ENCODE results near the gene EPS8L3. TPM values are rescaled to one million over a fixed set of nuclear protein-coding genes. Genes with fewer than 3 reads are reported as not detected.

The EPS8L3 gene
- total RNA-seq, 1 experiment from 2014 or later: not detected

- Histone ChIP-seq H3K27ac (no peak overlapping the region), H3K4me1 (peaks cover 23% of the 10 kb centered on the region), H3K4me3 (no peak overlapping the region), H3K36me3 (no peaks in the 10 kb centered on the region), H3K27me3 (no peaks in the 10 kb centered on the region), H3K9me3 (replicated peaks) (no peaks in the 10 kb centered on the region)
- DNase-seq: peak in 1 of 2 experiments; percentile 26
Observed at GRCh38 chr1:109788695-109789521, 25.2 kb upstream of the EPS8L3 start.

DNA sequence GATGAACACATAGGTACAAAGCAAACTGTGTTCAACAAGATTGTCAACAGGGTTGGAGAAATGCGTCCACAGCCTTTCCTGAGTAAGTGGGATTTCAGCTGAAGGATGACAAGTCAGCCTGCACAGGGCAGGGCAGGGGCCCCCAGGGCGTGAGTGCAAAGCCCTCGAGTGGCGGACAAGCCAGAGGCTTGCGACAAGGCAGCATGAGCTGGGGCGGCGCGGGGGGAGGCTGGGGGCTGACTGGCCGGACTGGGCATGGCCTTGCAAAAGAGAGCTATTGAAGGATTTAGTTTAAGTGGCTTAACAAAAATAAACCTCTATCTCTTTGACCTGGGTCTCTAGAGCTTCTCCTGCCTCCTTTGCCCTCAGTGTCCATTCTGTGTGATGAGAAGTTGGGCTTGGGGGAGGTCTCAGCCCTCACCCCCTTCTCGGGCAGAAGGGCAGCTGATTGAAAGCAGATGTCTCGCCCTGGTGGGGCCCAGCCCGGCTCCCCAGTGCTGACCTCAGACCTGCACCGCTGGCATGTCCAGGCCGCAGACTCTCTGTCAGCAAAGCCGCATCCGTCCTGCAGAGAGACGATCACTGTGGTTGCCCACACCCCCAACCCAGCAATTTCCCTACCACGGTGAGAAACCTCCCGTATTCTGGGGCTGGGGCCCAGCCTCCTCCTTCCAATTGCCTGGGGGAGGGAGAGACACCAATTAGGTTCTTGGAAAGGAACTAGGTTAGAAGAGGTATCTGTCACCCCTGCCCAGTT is 24.3 kb upstream of the EPS8L3 start:
- Histone ChIP-seq H3K27ac (no peak overlapping the region), H3K4me1 (peaks cover 23% of the 10 kb centered on the region), H3K27me3 (no peaks in the 10 kb centered on the region), H3K36me3 (no peaks in the 10 kb centered on the region), H3K4me3 (no peak overlapping the region), H3K9me3 (replicated peaks) (no peaks in the 10 kb centered on the region)
- DNase-seq: no peak

DNA sequence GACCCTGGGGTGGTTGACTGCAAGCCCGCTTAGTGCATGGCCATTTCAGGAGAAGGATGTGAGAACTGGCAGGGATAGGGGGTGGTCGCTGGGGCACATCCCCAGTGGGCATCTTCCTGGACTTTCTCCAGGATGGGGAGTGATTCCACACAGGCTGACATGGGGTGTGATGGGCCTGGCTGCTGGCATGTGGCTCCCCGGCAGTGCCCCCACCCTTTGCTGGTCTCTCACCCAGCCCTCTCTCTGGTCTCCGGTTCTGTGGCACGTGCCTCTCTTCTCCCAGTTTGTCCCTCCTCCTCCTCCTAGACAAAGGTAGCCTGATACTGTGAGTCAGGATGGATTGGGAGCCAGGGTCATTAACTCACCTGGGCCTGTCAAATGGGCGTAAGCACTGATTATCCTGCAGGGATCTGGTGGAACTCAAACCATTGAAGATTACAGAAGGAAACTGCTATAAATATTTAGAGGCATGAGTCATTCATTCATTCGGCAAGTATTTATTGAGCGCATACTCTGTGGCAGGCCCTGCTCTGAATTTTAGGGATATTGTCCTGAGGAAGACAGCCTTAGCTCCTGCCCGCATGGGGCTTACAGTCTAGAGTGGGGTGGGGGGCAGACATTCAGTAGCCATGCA is 23.6 kb upstream of the EPS8L3 start:
- no peak overlapping the region for H3K4me3 ChIP-seq
- H3K9me3 ChIP-seq (replicated peaks): no peaks in the 10 kb centered on the region
- no peak for DNase-seq
- peaks cover 23% of the 10 kb centered on the region for H3K4me1 ChIP-seq
- no peaks in the 10 kb centered on the region for H3K36me3 ChIP-seq
- H3K27me3 ChIP-seq: no peaks in the 10 kb centered on the region
- H3K27ac ChIP-seq: no peak overlapping the region

GRCh38 chr1:109786531-109787021 is 22.9 kb upstream of the EPS8L3 start:
- Histone ChIP-seq H3K27ac (no peak overlapping the region), H3K36me3 (no peaks in the 10 kb centered on the region), H3K27me3 (no peaks in the 10 kb centered on the region), H3K9me3 (replicated peaks) (no peaks in the 10 kb centered on the region), H3K4me3 (no peak overlapping the region), H3K4me1 (peaks cover 25% of the 10 kb centered on the region)
- no peak for DNase-seq

- Histone ChIP-seq H3K27me3 (no peaks in the 10 kb centered on the region), H3K4me1 (peaks cover 24% of the 10 kb centered on the region), H3K9me3 (replicated peaks) (no peaks in the 10 kb centered on the region), H3K4me3 (no peak overlapping the region), H3K36me3 (no peaks in the 10 kb centered on the region), H3K27ac (no peak overlapping the region)
- DNase-seq: no peak
Observed at GRCh38 chr1:109786112-109786480, 22.4 kb upstream of the EPS8L3 start.

- Histone ChIP-seq H3K4me1 (peaks cover 24% of the 10 kb centered on the region), H3K9me3 (replicated peaks) (no peaks in the 10 kb centered on the region)
- no peak for DNase-seq
Observed at GRCh38 chr1:109785446-109786111, 21.9 kb upstream of the EPS8L3 start.

GRCh38 chr1:109784551-109785252 is 21.0 kb upstream of the EPS8L3 start:
- Histone ChIP-seq H3K9me3 (replicated peaks) (no peaks in the 10 kb centered on the region), H3K36me3 (no peaks in the 10 kb centered on the region), H3K4me3 (no peak overlapping the region), H3K4me1 (peaks cover 24% of the 10 kb centered on the region), H3K27ac (no peak overlapping the region), H3K27me3 (no peaks in the 10 kb centered on the region)
- no peak for DNase-seq

More at GRCh38 chr1:109785446-109786111, 21.9 kb upstream of the EPS8L3 start:
- no peak overlapping the region for H3K27ac ChIP-seq
- no peaks in the 10 kb centered on the region for H3K27me3 ChIP-seq
- no peak overlapping the region for H3K4me3 ChIP-seq
- H3K36me3 ChIP-seq: no peaks in the 10 kb centered on the region

DNA sequence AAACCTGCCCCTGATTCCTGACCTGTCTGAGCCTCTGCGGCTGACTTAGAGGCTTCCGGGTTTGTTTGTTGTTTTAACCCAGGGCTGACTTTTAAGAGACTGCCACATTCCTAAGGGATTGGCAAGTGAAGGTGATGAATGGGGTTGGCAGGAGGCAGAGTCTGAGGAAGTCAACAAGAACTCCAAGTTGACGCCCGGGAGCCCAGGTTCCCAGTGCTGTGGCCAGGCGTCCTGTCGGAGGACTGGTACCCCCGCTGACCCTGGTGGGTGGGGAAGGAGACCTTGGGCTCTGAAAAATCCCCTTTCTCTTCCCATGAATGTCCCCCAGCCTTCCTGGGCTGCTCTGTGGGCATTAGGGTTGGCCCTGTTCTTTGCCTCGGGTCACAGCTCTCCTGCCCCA is 19.7 kb upstream of the EPS8L3 start:
- H3K36me3 ChIP-seq: no peaks in the 10 kb centered on the region
- H3K4me1 ChIP-seq: peaks cover 24% of the 10 kb centered on the region
- peak; percentile 33 to 35 for DNase-seq
- H3K4me3 ChIP-seq: no peak overlapping the region
- no peak overlapping the region for H3K27ac ChIP-seq
- no peaks in the 10 kb centered on the region for H3K9me3 ChIP-seq (replicated peaks)
- no peaks in the 10 kb centered on the region for H3K27me3 ChIP-seq

GRCh38 chr1:109782927-109783326 is 19.2 kb upstream of the EPS8L3 start:
- DNase-seq: no peak
- Histone ChIP-seq H3K4me1 (peaks cover 24% of the 10 kb centered on the region), H3K27ac (peak overlapping the region; percentile 8; the same call in 1 of the 2 replicates)

GRCh38 chr1:109782514-109782913 is 18.8 kb upstream of the EPS8L3 start:
- H3K4me1 ChIP-seq: peaks cover 24% of the 10 kb centered on the region
- peak; percentile 69 to 72 for DNase-seq
- H3K27ac ChIP-seq: peak overlapping the region; percentile 8; the same call in 1 of the 2 replicates
- no peaks in the 10 kb centered on the region for H3K36me3 ChIP-seq
- H3K27me3 ChIP-seq: no peaks in the 10 kb centered on the region
- no peak overlapping the region for H3K4me3 ChIP-seq
- H3K9me3 ChIP-seq (replicated peaks): no peaks in the 10 kb centered on the region

More at GRCh38 chr1:109782927-109783326, 19.2 kb upstream of the EPS8L3 start:
- no peaks in the 10 kb centered on the region for H3K27me3 ChIP-seq
- no peaks in the 10 kb centered on the region for H3K36me3 ChIP-seq
- H3K4me3 ChIP-seq: no peak overlapping the region
- H3K9me3 ChIP-seq (replicated peaks): no peaks in the 10 kb centered on the region

DNA sequence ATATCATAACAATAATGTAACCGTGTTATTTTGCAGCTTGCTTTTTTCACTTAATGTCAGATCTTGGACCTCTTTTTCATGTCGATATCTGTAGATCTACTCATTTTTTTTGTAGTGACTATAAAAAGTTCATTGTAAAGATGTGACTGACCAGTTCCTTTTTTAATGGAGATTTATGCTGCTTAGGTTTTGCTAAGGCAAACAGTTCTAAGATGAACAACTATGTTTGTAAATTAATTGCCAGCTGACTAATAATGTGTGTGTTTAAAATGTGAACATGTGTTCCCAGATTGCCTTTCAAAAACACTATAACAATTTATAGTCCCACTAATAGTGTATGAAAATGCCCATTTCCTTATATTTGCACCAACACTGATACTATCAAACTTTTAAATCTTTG is 18.1 kb upstream of the EPS8L3 start:
- Histone ChIP-seq H3K9me3 (replicated peaks) (no peaks in the 10 kb centered on the region), H3K27me3 (no peaks in the 10 kb centered on the region), H3K4me3 (no peak overlapping the region), H3K36me3 (no peaks in the 10 kb centered on the region), H3K4me1 (peaks cover 24% of the 10 kb centered on the region), H3K27ac (no peak overlapping the region; the same call in 1 of the 2 replicates)
- no peak for DNase-seq

GRCh38 chr1:109780982-109781381 is 17.3 kb upstream of the EPS8L3 start:
- DNase-seq: no peak
- Histone ChIP-seq H3K9me3 (replicated peaks) (no peaks in the 10 kb centered on the region), H3K4me3 (no peak overlapping the region), H3K36me3 (no peaks in the 10 kb centered on the region), H3K27ac (no peak overlapping the region), H3K27me3 (no peaks in the 10 kb centered on the region), H3K4me1 (peaks cover 24% of the 10 kb centered on the region)

DNA sequence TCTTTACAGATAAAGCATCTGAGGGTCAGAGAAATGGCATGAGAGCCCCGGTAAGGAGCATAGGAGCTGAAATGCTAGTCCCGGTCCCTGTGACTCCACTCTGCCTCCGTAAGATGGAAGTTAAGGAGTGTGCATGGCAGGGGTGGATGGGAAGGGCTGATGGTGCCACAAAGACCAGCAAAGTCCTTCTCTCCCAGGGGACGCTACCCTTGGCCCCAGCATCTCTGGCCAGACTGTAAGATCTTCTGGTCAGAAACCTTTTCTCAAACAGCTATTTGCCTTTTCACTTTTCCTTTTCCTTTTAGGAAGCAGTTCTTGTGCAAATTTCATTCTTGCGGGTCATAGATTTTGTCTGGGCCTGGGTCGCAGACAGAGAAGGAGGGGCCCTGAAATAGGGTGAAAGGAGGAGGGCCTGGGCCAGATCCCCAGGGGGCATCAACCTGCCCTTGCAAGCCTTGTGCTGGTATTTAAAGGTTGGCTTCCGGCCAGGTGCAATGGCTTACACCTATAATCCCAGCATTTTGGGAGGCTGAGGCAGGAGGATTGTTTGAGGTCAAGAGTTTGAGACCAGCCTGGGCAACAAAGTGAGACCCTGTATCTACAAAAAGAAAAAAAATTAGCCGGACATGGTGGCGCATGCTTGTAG is 14.4 kb upstream of the EPS8L3 start:
- no peak for DNase-seq
- Histone ChIP-seq H3K4me1 (peaks cover 14% of the 10 kb centered on the region), H3K9me3 (replicated peaks) (no peaks in the 10 kb centered on the region), H3K27me3 (no peaks in the 10 kb centered on the region), H3K36me3 (no peaks in the 10 kb centered on the region), H3K4me3 (no peak overlapping the region), H3K27ac (no peak overlapping the region)

Measured in SJCRH30 (cell line).